DMS79 (cell line): Measurements from ENCODE around the gene CCNF.
"Not testable (repeated sequence)": the region's sequence is repeated elsewhere in the genome, so short reads cannot be mapped to it uniquely, and the experiment has no call there.

Source experiments
- DNase-seq: peaks from one replicate; lab custom pipeline; 2025; lab: John Stamatoyannopoulos, UW

CCNF gene, protein sequence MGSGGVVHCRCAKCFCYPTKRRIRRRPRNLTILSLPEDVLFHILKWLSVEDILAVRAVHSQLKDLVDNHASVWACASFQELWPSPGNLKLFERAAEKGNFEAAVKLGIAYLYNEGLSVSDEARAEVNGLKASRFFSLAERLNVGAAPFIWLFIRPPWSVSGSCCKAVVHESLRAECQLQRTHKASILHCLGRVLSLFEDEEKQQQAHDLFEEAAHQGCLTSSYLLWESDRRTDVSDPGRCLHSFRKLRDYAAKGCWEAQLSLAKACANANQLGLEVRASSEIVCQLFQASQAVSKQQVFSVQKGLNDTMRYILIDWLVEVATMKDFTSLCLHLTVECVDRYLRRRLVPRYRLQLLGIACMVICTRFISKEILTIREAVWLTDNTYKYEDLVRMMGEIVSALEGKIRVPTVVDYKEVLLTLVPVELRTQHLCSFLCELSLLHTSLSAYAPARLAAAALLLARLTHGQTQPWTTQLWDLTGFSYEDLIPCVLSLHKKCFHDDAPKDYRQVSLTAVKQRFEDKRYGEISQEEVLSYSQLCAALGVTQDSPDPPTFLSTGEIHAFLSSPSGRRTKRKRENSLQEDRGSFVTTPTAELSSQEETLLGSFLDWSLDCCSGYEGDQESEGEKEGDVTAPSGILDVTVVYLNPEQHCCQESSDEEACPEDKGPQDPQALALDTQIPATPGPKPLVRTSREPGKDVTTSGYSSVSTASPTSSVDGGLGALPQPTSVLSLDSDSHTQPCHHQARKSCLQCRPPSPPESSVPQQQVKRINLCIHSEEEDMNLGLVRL

GRCh38 chr16:2429034-2429770 lies at the start of gene CCNF:
TSS of gene CCNF (plus strand) at chr16:2429447. CDS start at chr16:2429482, 35 bp downstream.
- DNase-seq, result peak; percentile 85

DNA sequence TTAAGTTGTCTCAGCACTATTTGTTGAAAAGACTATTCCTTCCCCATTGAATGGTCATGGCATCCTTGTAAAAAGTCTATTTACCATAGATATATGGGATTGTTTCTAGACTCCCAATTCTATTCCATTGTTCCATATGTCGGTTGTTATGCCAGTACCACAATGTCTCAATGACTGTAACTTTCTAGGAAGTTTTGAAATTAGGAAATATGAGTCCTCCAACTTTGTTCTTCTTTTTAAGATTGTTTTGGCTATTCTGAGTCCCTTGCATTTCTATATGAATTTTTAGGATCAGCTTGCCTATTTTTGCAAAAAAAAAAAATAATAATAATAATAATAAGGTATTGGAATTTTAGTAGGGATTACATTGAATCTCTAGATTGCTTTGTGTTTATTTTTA lies 45.7 kb upstream of the CCNF start:
- DNase-seq, result no peak

GRCh38 chr16:2384426-2384825 lies 44.8 kb upstream of the CCNF start:
- DNase-seq, result no peak

GRCh38 chr16:2385190-2385836 lies 43.9 kb upstream of the CCNF start:
- DNase-seq, result no peak

DNA sequence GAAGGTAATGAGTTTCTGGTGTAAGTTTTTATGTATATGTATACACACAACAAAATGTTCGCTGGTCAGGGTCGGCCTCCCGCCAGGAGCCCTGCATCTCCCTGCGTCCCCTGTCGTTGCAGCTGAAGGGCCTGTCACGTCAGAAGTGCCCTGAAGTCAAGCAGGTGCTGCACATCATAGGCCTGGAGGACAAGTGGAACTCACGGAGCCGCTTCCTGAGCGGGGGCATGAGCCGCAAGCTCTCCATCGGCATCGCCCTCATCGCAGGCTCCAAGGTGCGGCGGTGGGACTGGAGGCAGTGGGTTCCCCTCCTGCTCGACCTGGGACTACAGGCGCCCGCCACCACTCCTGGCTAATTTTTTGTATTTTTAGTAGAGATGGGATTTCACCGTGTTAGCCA lies 43.3 kb upstream of the CCNF start:
- not testable (repeated sequence) for DNase-seq

GRCh38 chr16:2386990-2387389 lies 42.3 kb upstream of the CCNF start:
- no peak for DNase-seq

- no peak for DNase-seq
Measured at GRCh38 chr16:2388139-2388874, 40.9 kb upstream of the CCNF start.

GRCh38 chr16:2388875-2389433 lies 40.3 kb upstream of the CCNF start:
- DNase-seq, result no peak

- no peak for DNase-seq
Measured at GRCh38 chr16:2392025-2392424, 37.2 kb upstream of the CCNF start.

DNA sequence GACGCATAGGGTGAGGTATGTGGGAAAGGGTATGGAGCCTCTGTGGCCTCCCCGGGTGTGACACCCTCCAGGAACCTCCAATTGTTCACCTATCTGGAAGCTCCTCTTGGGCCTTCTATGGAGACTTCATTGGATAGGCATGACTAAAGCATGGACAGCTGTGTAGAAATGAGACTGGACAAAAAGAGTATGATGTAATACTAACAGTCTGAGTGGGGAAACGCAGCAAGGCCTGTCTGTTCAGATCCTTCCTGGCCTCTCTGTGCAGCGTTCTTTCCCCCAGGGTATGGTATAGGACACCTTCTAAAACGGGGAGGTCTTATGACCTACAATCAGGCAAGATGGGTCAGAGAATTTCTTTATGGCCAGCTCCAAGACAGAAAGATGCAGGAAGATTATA lies 30.7 kb upstream of the CCNF start:
- DNase-seq, result no peak

DNA sequence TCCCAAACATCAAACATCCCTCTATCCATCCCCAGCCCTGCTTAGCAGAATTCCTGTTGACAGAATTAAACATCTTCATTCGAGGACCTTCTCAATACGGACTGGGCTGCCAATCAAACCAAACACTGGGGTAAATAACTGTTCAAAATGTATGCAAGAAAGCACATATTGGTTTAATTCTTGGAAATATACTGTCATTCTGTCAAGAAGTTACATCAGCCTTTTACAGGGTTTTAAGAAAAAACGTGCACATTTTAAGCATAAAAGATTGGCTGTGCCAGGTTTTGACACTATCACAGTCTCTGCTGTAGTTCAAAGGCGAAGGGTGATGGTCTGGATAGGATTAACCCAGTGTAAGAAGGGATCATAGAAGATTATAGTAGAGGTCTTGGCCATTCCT lies 25.1 kb upstream of the CCNF start:
- DNase-seq, result no peak

DNA sequence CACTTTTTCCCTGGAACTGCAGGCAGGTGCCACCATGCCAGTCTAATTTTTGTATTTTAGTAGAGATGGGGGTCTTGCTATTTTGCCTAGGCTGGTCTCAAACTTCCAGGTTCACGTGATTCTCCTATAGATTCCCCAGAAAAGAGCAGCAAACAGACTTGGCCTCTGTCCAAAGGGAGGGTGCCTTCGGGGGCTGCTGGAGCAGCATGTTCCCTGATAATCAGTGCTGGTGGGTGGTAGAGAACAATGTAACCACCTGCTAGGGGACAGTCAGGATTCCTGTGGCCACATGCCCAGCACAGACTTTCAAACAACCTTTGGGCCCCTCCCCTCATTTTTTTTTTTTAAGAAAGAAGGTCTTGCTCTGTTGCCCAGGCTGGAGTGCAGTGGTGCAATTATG lies 14.2 kb upstream of the CCNF start:
- no peak for DNase-seq

GRCh38 chr16:2420035-2420434 lies 9.2 kb upstream of the CCNF start:
- DNase-seq, result no peak

GRCh38 chr16:2422123-2422867 lies 7.0 kb upstream of the CCNF start:
- DNase-seq, result no peak

DNA sequence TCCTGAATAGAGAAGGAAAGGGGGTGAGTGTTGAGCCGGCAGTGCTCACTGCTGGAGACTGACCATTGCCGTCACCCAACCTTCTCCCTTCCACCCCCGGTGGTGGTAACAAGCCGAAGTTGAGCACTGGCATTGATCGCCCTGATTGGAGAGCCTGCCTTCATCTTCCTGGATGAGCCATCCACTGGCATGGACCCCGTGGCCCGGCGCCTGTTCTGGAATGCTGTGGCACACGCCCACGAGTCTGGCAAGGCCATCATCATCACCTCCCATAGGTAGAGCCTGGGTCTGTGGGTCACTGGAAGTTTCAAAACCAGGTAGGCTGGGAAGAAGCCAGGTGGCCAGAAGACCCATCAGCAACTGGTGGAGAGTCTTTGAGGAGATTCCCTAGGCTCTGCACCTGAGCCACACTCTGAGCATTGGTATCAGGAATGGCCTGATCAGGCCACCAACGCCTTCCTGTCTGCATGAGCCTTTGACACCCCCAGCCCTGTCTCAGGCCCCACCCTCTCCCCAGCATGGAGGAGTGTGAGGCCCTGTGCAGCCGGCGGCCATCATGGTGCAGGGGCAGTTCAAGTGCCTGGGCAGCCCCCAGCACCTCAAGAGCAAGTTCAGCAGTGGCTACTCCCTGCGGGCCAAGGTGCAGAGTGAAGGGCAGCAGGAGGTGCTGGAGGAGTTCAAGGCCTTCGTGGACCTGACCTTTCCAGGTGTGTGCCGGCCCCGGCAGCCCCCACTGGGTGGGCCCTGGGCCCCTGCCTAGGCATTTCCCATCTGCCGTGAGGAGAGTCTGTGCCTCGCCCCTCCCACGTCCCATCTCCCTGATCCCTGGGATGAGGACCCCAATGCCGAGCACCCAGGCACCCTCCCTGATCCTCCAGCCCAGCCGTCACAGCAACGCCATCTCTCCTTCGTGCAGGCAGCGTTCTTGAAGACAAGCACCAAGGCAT lies 4.9 kb upstream of the CCNF start:
- DNase-seq, result no peak

DNA sequence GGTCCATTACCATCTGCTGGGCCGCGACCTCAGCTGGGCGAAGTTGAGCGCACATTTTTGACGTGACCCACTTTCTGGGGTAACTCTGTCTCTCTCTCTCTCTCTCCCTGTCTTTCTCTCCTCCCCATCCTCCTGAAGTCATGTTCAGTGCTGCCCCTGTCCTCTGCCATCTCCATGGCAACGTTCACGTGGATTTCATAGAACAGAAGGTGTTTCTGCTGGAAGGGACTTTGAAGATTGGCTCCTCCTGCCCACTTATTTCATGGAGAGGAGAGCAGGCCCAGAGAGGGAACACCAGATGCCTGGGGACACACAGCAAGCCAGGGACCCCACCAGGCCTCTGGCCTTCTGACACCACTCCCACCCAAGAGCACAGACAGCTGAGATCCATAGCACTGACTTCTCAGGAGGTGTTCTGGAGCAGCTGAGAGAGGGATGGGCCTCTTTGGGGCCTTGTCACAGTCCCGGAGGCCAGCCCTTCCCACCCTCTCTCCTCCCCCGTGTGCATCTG lies 4.2 kb upstream of the CCNF start:
- no peak for DNase-seq

- DNase-seq, result no peak
Measured at GRCh38 chr16:2425825-2426430, 3.3 kb upstream of the CCNF start.

GRCh38 chr16:2426941-2427361 lies 2.3 kb upstream of the CCNF start:
- DNase-seq, result no peak

GRCh38 chr16:2427526-2427925 lies 1.7 kb upstream of the CCNF start:
- no peak for DNase-seq
